Gastroesophageal sphincter (tissue), 4 donors: ENCODE data around the gene TBC1D20. TPM values are rescaled to one million over a fixed set of nuclear protein-coding genes. Genes with fewer than 3 reads are reported as not detected.

ENCODE experiments used
- ATAC-seq: fragments of 150-250 bp; one replicate; pipeline ENCODE4 v1.9.1; 2016; ENCODE audit warnings: mild to moderate bottlenecking, moderate library complexity
- H3K27ac ChIP-seq, 4 donors: fragments of 200-600 bp; sonication (generic) in 3 of 4; 1 replicate in 3 of 4; 2 replicates in 1 of 4; pipeline ENCODE4 v1.5.1; 2016 to 2019
- H3K27me3 ChIP-seq: fragments of 200-600 bp; sonication (generic); one replicate; pipeline ENCODE4 v1.5.1; 2019
- H3K36me3 ChIP-seq, 2 donors: fragments of 200-600 bp; sonication (generic); one replicate each; pipeline ENCODE4 v1.5.1; 2019; ENCODE audit warnings: control low read depth in 1 of 2
- H3K4me1 ChIP-seq, 3 donors: fragments of 200-600 bp; sonication (generic); 1 replicate in 2 of 3; 2 replicates in 1 of 3; pipeline ENCODE4 v1.5.1; 2016 to 2019; ENCODE audit warnings: control low read depth in 2 of 3
- H3K4me3 ChIP-seq, 2 donors: fragments of 200-600 bp; sonication (generic); one replicate each; pipeline ENCODE4 v1.5.1; 2019; ENCODE audit warnings: mild to moderate bottlenecking in 1 of 2, moderate library complexity in 1 of 2
- H3K9me3 ChIP-seq, 3 donors: fragments of 200-600 bp; sonication (generic); one replicate each; pipeline ENCODE4 v1.5.1; 2017 to 2019; ENCODE audit warnings: control low read depth in 2 of 3
- CTCF ChIP-seq, 4 experiments: fragments of 200-600 bp in 2 of 4; fragments of 450-650 bp in 2 of 4; sonication (generic) in 1 of 4; IDR thresholded peaks; one replicate each; pipeline ENCODE4 v1.5.1; 2017 to 2019; ENCODE audit warnings: antibody characterized with exemption in 4 of 4, mild to moderate bottlenecking in 2 of 4, moderate library complexity in 2 of 4
- EP300 ChIP-seq: sonication (generic); formaldehyde crosslinking; IDR thresholded peaks from one replicate; pipeline ENCODE4 v1.6.1; 2017; ENCODE audit warnings: antibody characterized with exemption, mild to moderate bottlenecking
- POLR2A ChIP-seq, 2 donors: fragments of 450-650 bp; IDR thresholded peaks; one replicate each; pipeline ENCODE4 v1.6.1; 2017; ENCODE audit warnings: antibody characterized with exemption in 2 of 2, mild to moderate bottlenecking in 2 of 2, moderate library complexity in 1 of 2
- POLR2AphosphoS5 ChIP-seq: sonication (generic); formaldehyde crosslinking; IDR thresholded peaks from one replicate; pipeline ENCODE4 v1.6.1; 2017; ENCODE audit warnings: antibody characterized with exemption
- WGBS, 2 donors: methylation state at CpG; one replicate each; pipeline ENCODE4 v1.1.5; 2018; ENCODE audit warnings: low coverage in 1 of 2; 5-methylcytosine and 5-hydroxymethylcytosine counted together
- total RNA-seq, 4 donors: library from RNA; depleted of rRNA; stranded (reverse); fragments of >200 nt; gene quantifications; one replicate each; pipeline ENCODE4 v1.1.0, GENCODE V29; 2016

TBC1D20 gene
- total RNA-seq, 4 donors from 2014 or later, result 39.6 to 51.2 (median 39.9) TPM

- no peak for ATAC-seq
- peaks cover 0 to 11% (median 0%) of the 10 kb centered on the region in 3 donors for H3K4me1 ChIP-seq
- TF ChIP-seq EP300, result no peak
- TF ChIP-seq CTCF (IDR thresholded peaks at IDR 0.05), result no peak
- TF ChIP-seq POLR2AphosphoS5, result no peak
- TF ChIP-seq POLR2A (IDR thresholded peaks at IDR 0.05), result no peak
- no peak overlapping the region for H3K4me3 ChIP-seq
- H3K27me3 ChIP-seq, result no peaks in the 10 kb centered on the region
- no peak overlapping the region for H3K27ac ChIP-seq
- H3K36me3 ChIP-seq, result peaks cover 0 to 99% of the 10 kb centered on the region in 2 donors
- WGBS, 2 donors, result 65 to 76% methylated on average over 4 to 5 of the region's 6 CpGs
- no peaks in the 10 kb centered on the region for H3K9me3 ChIP-seq
Measured at GRCh38 chr20:437787-438486, 24.4 kb downstream of the TBC1D20 start.

GRCh38 chr20:436476-436875 lies 25.9 kb downstream of the TBC1D20 start:
- WGBS, 2 donors, result 94% methylated on average over 5 of the region's 5 CpGs; no CpG with 5 or more reads in 1 of the 2 donors
- no peak for TF ChIP-seq EP300
- no peak for TF ChIP-seq POLR2A (IDR thresholded peaks at IDR 0.05)
- TF ChIP-seq CTCF (IDR thresholded peaks at IDR 0.05), result no peak
- no peak for TF ChIP-seq POLR2AphosphoS5
- ATAC-seq, result no peak
- Histone ChIP-seq H3K4me3 (no peak overlapping the region), H3K9me3 (no peaks in the 10 kb centered on the region), H3K4me1 (peaks cover 0 to 11% (median 0%) of the 10 kb centered on the region in 3 donors), H3K27ac (no peak overlapping the region), H3K36me3 (peaks cover 0 to 99% of the 10 kb centered on the region in 2 donors), H3K27me3 (no peaks in the 10 kb centered on the region)

- Histone ChIP-seq H3K9me3 (no peaks in the 10 kb centered on the region), H3K4me1 (peaks cover 0 to 18% (median 0%) of the 10 kb centered on the region in 3 donors), H3K36me3 (peaks cover 0 to 99% of the 10 kb centered on the region in 2 donors), H3K4me3 (no peak overlapping the region), H3K27ac (no peak overlapping the region), H3K27me3 (no peaks in the 10 kb centered on the region)
- WGBS, 2 donors, result 65 to 71% methylated on average over 4 to 7 of the region's 7 CpGs
- TF ChIP-seq POLR2A (IDR thresholded peaks at IDR 0.05) (no peak), EP300 (no peak), CTCF (IDR thresholded peaks at IDR 0.05) (no peak), POLR2AphosphoS5 (no peak)
- no peak for ATAC-seq
Measured at GRCh38 chr20:435558-435957, 26.8 kb downstream of the TBC1D20 start.

GRCh38 chr20:434661-435419 lies 27.5 kb downstream of the TBC1D20 start:
- H3K4me1 ChIP-seq, result peaks cover 0 to 18% (median 0%) of the 10 kb centered on the region in 3 donors
- ATAC-seq, result no peak
- H3K36me3 ChIP-seq, result peaks cover 0 to 99% of the 10 kb centered on the region in 2 donors
- 78% methylated on average over 4 of the region's 16 CpGs; no CpG with 5 or more reads in 1 of the 2 donors for WGBS, 2 donors
- no peaks in the 10 kb centered on the region for H3K27me3 ChIP-seq
- no peak overlapping the region for H3K27ac ChIP-seq
- H3K9me3 ChIP-seq, result no peaks in the 10 kb centered on the region
- H3K4me3 ChIP-seq, result no peak overlapping the region
- TF ChIP-seq EP300, result no peak
- no peak for TF ChIP-seq CTCF (IDR thresholded peaks at IDR 0.05)
- no peak for TF ChIP-seq POLR2AphosphoS5
- TF ChIP-seq POLR2A (IDR thresholded peaks at IDR 0.05), result no peak
